Prostate gland (tissue), 2 donors: ENCODE data around the gene OPA1.

Experiments
- CTCF ChIP-seq, 4 experiments: fragments of 200-600 bp in 2 of 4; fragments of 450-650 bp in 2 of 4; sonication (generic) in 2 of 4; IDR thresholded peaks; 1 replicate in 3 of 4; 2 replicates in 1 of 4; pipeline ENCODE4 v1.5.1; 2016 to 2019; ENCODE audit warnings: antibody characterized with exemption in 4 of 4, mild to moderate bottlenecking in 2 of 4, moderate library complexity in 2 of 4
- POLR2A ChIP-seq: fragments of 450-650 bp; IDR thresholded peaks from one replicate; pipeline ENCODE4 v1.6.1; 2016; ENCODE audit warnings: antibody characterized with exemption, mild to moderate bottlenecking

GRCh38 chr3:193593668-193594030, 641 bp downstream of the OPA1 start:
- TF ChIP-seq CTCF (IDR thresholded peaks at IDR 0.05) (no peak), POLR2A (no peak)
